ENCODE results near the gene TMEM163.

DNA sequence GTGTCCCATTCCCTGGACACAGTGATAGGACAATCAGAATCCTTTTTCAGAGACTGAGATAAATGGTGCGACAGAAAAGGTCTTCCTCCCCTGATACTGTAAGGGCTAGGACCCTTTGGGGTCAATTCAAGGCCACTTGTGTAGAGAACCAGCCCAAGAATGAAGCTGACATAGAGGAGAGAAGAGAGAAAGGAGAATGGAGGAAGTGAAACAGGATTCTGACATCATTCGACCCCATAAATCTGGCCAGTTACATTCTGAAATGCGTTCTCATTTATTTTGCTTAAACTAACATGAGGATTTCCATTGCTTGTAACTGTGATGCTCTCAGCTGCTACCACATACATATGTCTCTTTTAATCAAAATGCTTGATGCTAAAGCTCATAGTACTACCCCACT is 148.1 kb downstream of the TMEM163 start:
- no peak for TF ChIP-seq POLR2A (IDR thresholded peaks at IDR 0.05)
- TF ChIP-seq, protein P1, sequence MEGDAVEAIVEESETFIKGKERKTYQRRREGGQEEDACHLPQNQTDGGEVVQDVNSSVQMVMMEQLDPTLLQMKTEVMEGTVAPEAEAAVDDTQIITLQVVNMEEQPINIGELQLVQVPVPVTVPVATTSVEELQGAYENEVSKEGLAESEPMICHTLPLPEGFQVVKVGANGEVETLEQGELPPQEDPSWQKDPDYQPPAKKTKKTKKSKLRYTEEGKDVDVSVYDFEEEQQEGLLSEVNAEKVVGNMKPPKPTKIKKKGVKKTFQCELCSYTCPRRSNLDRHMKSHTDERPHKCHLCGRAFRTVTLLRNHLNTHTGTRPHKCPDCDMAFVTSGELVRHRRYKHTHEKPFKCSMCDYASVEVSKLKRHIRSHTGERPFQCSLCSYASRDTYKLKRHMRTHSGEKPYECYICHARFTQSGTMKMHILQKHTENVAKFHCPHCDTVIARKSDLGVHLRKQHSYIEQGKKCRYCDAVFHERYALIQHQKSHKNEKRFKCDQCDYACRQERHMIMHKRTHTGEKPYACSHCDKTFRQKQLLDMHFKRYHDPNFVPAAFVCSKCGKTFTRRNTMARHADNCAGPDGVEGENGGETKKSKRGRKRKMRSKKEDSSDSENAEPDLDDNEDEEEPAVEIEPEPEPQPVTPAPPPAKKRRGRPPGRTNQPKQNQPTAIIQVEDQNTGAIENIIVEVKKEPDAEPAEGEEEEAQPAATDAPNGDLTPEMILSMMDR (IDR thresholded peaks at IDR 0.05): no peak

Data from stomach (tissue), 4 donors.